Gastrocnemius medialis (tissue), 4 donors: ENCODE results near the gene TBCD. TPM values are rescaled to one million over a fixed set of nuclear protein-coding genes. Genes with fewer than 3 reads are reported as not detected.

ENCODE experiments used
- ATAC-seq, 2 donors: fragments of 150-250 bp; one replicate each; pipeline ENCODE4 v1.9.1; 2016
- DNase-seq, 2 donors: peaks; one replicate each; pipeline ENCODE4 v3.0.0-alpha.2; 2019
- H3K27ac ChIP-seq, 4 donors: fragments of 200-600 bp; sonication (generic); 1 replicate in 1 of 4; 2 replicates in 3 of 4; pipeline ENCODE4 v1.5.1; 2016 to 2018; ENCODE audit warnings: mild to moderate bottlenecking in 2 of 4, moderate library complexity in 1 of 4
- H3K27me3 ChIP-seq, 3 donors: fragments of 200-600 bp; sonication (generic) in 2 of 3; 1 replicate in 1 of 3; 2 replicates in 2 of 3; pipeline versions ENCODE4 v1.5.1 to v1.6.0; 2016 to 2019; ENCODE audit warnings: mild to moderate bottlenecking in 1 of 3, moderate library complexity in 1 of 3
- H3K36me3 ChIP-seq, 2 donors: fragments of 200-600 bp; sonication (generic) in 1 of 2; one replicate each; pipeline ENCODE4 v1.5.1; 2017 to 2018
- H3K4me1 ChIP-seq, 2 donors: fragments of 200-600 bp; sonication (generic) in 1 of 2; one replicate each; pipeline ENCODE4 v1.5.1; 2016 to 2017; ENCODE audit warnings: mild to moderate bottlenecking in 2 of 2
- H3K4me3 ChIP-seq, 4 donors: fragments of 200-600 bp; sonication (generic) in 3 of 4; 1 replicate in 1 of 4; 2 replicates in 3 of 4; pipeline ENCODE4 v1.5.1; 2016 to 2019; ENCODE audit warnings: mild to moderate bottlenecking in 2 of 4
- H3K9me3 ChIP-seq, 3 donors: fragments of 200-600 bp; sonication (generic) in 2 of 3; 1 replicate in 1 of 3; 2 replicates in 2 of 3; pipeline ENCODE4 v1.5.1; 2016 to 2019
- CTCF ChIP-seq, 5 experiments: fragments of 450-650 bp in 3 of 5; fragments of 200-600 bp in 2 of 5; sonication (generic) in 2 of 5; IDR thresholded peaks in 4 of 5; conservative IDR thresholded peaks in 1 of 5; 1 replicate in 4 of 5; 2 replicates in 1 of 5; pipeline ENCODE4 v1.5.1; 2016 to 2019; ENCODE audit warnings: antibody characterized with exemption in 5 of 5, mild to moderate bottlenecking in 3 of 5, moderate library complexity in 3 of 5
- POLR2A ChIP-seq, 2 donors: fragments of 450-650 bp; IDR thresholded peaks; one replicate each; pipeline ENCODE4 v1.6.1; 2017; ENCODE audit warnings: antibody characterized with exemption in 2 of 2, mild to moderate bottlenecking in 2 of 2, moderate library complexity in 2 of 2
- in situ Hi-C, 4 donors: fragments of 200-750 bp; cut with MboI; loops; one replicate each; pipeline versions ENCODE4 v1.15.0 to v1.8.0; 2017; ENCODE audit warnings: low sequenced_read_pairs in 4 of 4
- intact Hi-C: fragments of 100-400 bp; cut with DNase I; formaldehyde crosslinking; loops from one replicate; pipeline ENCODE4 v1.15.1; 2023; ENCODE audit warnings: low total_unique reads
- total RNA-seq, 4 donors: library from RNA; depleted of rRNA; stranded (reverse); fragments of >200 nt; gene quantifications; one replicate each; pipeline versions ENCODE4 v1.1.0 to v1.2.3, GENCODE V29; 2016

TBCD gene
- total RNA-seq, 4 donors from 2014 or later, result 18.0 to 50.4 (median 33.3) TPM

GRCh38 chr17:82828875-82829487 lies 77.1 kb downstream of the TBCD start:
- in situ Hi-C loops (no loop called here), intact Hi-C loops (no loop called here)
- H3K36me3 ChIP-seq, result no peaks in the 10 kb centered on the region
- H3K4me3 ChIP-seq, result no peak overlapping the region
- H3K9me3 ChIP-seq, result no peaks in the 10 kb centered on the region
- no peaks in the 10 kb centered on the region for H3K27me3 ChIP-seq
- TF ChIP-seq POLR2A (IDR thresholded peaks at IDR 0.05) (no peak), CTCF (IDR thresholded peaks at IDR 0.05 in 4 of 5, conservative IDR thresholded peaks at IDR 0.05 in 1 of 5) (no peak)
- peaks cover 0 to 9% of the 10 kb centered on the region in 2 donors for H3K4me1 ChIP-seq
- H3K27ac ChIP-seq, result no peak overlapping the region
- ATAC-seq (no peak), DNase-seq (no peak)

GRCh38 chr17:82830249-82830661 lies 78.4 kb downstream of the TBCD start:
- Histone ChIP-seq H3K36me3 (no peaks in the 10 kb centered on the region), H3K27me3 (no peaks in the 10 kb centered on the region), H3K27ac (peak overlapping the region in 3 of 4 donors; percentile 36 to 63 (median 39)), H3K9me3 (no peaks in the 10 kb centered on the region), H3K4me3 (peak overlapping the region in 3 of 4 donors; percentile 24 to 39 (median 34)), H3K4me1 (peaks cover 0 to 9% of the 10 kb centered on the region in 2 donors)
- intact Hi-C loops, result no loop called here
- TF ChIP-seq POLR2A (IDR thresholded peaks at IDR 0.05) (no peak), CTCF (IDR thresholded peaks at IDR 0.05 in 4 of 5, conservative IDR thresholded peaks at IDR 0.05 in 1 of 5) (no peak)
- ATAC-seq (peak; percentile 19 to 52), DNase-seq (peak in 1 of 2 donors; percentile 40)
- in situ Hi-C loops, result no loop called here

GRCh38 chr17:82831041-82831817 lies 79.4 kb downstream of the TBCD start:
- Histone ChIP-seq H3K4me1 (peaks cover 2 to 14% of the 10 kb centered on the region in 2 donors), H3K27me3 (no peaks in the 10 kb centered on the region), H3K36me3 (no peaks in the 10 kb centered on the region), H3K27ac (peak overlapping the region in 3 of 4 donors; percentile 36 to 63 (median 39)), H3K9me3 (no peaks in the 10 kb centered on the region), H3K4me3 (peak overlapping the region; percentile 21 to 39 (median 29))
- DNase-seq (no peak), ATAC-seq (no peak)
- in situ Hi-C loops, result no loop called here
- TF ChIP-seq CTCF (IDR thresholded peaks at IDR 0.05 in 4 of 5, conservative IDR thresholded peaks at IDR 0.05 in 1 of 5) (no peak), POLR2A (IDR thresholded peaks at IDR 0.05) (no peak)
- intact Hi-C loops, result no loop called here

- Histone ChIP-seq H3K4me3 (peak overlapping the region in 2 of 4 donors; percentile 9 to 39), H3K9me3 (no peaks in the 10 kb centered on the region), H3K36me3 (no peaks in the 10 kb centered on the region), H3K4me1 (peaks cover 7 to 20% of the 10 kb centered on the region in 2 donors), H3K27ac (peak overlapping the region in 2 of 4 donors; percentile 36 to 63), H3K27me3 (no peaks in the 10 kb centered on the region)
- intact Hi-C loops (no loop called here), in situ Hi-C loops (no loop called here)
- TF ChIP-seq POLR2A (IDR thresholded peaks at IDR 0.05), result no peak
- no peak for TF ChIP-seq CTCF (IDR thresholded peaks at IDR 0.05 in 4 of 5, conservative IDR thresholded peaks at IDR 0.05 in 1 of 5)
- ATAC-seq, result no peak
- DNase-seq, result no peak
Observed at GRCh38 chr17:82831818-82832200, 79.9 kb downstream of the TBCD start.
